NB4 (cell line): ENCODE results near the gene EMC1.
"Not testable (repeated sequence)": the region's sequence is repeated elsewhere in the genome, so short reads cannot be mapped to it uniquely, and the experiment has no call there.

ENCODE experiments used
- DNase-seq: peaks from one replicate; pipeline ENCODE4 v3.0.0; 2010; ENCODE audit warnings: low read depth
- H3K4me3 ChIP-seq: one replicate; pipeline ENCODE4 v1.5.1; 2011; ENCODE audit warnings: mild to moderate bottlenecking, low read depth, low read length, moderate library complexity
- CTCF ChIP-seq: IDR thresholded peaks from one replicate; pipeline ENCODE4 v1.5.1; 2012; ENCODE audit warnings: low read depth, low read length
- MAX ChIP-seq: IDR thresholded peaks from 2 replicates; pipeline ENCODE4 v1.6.1; 2011; ENCODE audit warnings: low read depth, low read length
- MYC ChIP-seq: IDR thresholded peaks from 2 replicates; pipeline ENCODE4 v1.6.1; 2011; ENCODE audit warnings: low read depth, low read length
- POLR2A ChIP-seq: IDR thresholded peaks from 2 replicates; pipeline ENCODE4 v1.6.1; 2011; ENCODE audit warnings: mild to moderate bottlenecking; ENCODE audit not compliant: insufficient read length; ENCODE audit errors: extremely low read depth

Gene EMC1

GRCh38 chr1:19260211-19261138 lies 9.2 kb upstream of the EMC1 start:
- peak; percentile 25 for DNase-seq
- H3K4me3 ChIP-seq: no peak overlapping the region

GRCh38 chr1:19258353-19258752 lies 7.0 kb upstream of the EMC1 start:
- no peak for TF ChIP-seq MAX
- TF ChIP-seq MYC: no peak
- H3K4me3 ChIP-seq: no peak overlapping the region
- DNase-seq: no peak

More at GRCh38 chr1:19260211-19261138, 9.2 kb upstream of the EMC1 start:
- TF ChIP-seq MYC (no peak), POLR2A (peak; percentile 6), MAX (no peak), CTCF (no peak)

- no peak overlapping the region for H3K4me3 ChIP-seq
- DNase-seq: no peak
- TF ChIP-seq CTCF (no peak), POLR2A (no peak), MYC (no peak), MAX (no peak)
Measured at GRCh38 chr1:19257178-19257914, 6.0 kb upstream of the EMC1 start.

- not testable (repeated sequence) for H3K4me3 ChIP-seq, DNase-seq
Measured at GRCh38 chr1:19256301-19256700, 5.0 kb upstream of the EMC1 start.

- H3K4me3 ChIP-seq: no peak overlapping the region
- TF ChIP-seq POLR2A (no peak), MAX (no peak), CTCF (no peak), MYC (no peak)
- no peak for DNase-seq
Measured at GRCh38 chr1:19255288-19255687, 4.0 kb upstream of the EMC1 start.

GRCh38 chr1:19254416-19254815 lies 3.1 kb upstream of the EMC1 start:
- TF ChIP-seq CTCF (no peak), MAX (no peak), MYC (no peak), POLR2A (no peak)
- H3K4me3 ChIP-seq: no peak overlapping the region
- DNase-seq: no peak
